Endothelial cell of umbilical vein (primary cell): ENCODE results near the gene NFIA.

Experiments used
- EZH2 ChIP-seq: IDR thresholded peaks from 2 replicates; pipeline ENCODE4 v1.6.1; 2012; ENCODE audit warnings: borderline replicate concordance, low read depth, mild to moderate bottlenecking, moderate library complexity, low read length, inconsistent platforms; ENCODE audit not compliant: severe bottlenecking
- FOS ChIP-seq: IDR thresholded peaks from 2 replicates; pipeline ENCODE4 v1.6.1; 2011; ENCODE audit warnings: mild to moderate bottlenecking, low read length, moderate library complexity, borderline replicate concordance; ENCODE audit not compliant: insufficient read depth
- GATA2 ChIP-seq: IDR thresholded peaks from 2 replicates; pipeline ENCODE4 v1.7.0; 2011; ENCODE audit warnings: low read depth, mild to moderate bottlenecking, moderate library complexity, mixed read lengths, low read length; ENCODE audit not compliant: insufficient read length, insufficient read depth
- MAX ChIP-seq: IDR thresholded peaks from 2 replicates; pipeline ENCODE4 v1.6.1; 2011; ENCODE audit not compliant: insufficient read depth, insufficient read length
- MYC ChIP-seq: IDR thresholded peaks from one replicate; pipeline ENCODE4 v1.6.1; 2011; ENCODE audit warnings: mild to moderate bottlenecking, low read depth, low read length
- POLR2A ChIP-seq: IDR thresholded peaks from 2 replicates; pipeline ENCODE4 v1.6.1; 2012; ENCODE audit warnings: low read depth, mild to moderate bottlenecking, control low read depth, low read length
- POLR2AphosphoS5 ChIP-seq: IDR thresholded peaks from 2 replicates; pipeline ENCODE4 v1.6.1; 2012; ENCODE audit warnings: low read depth, mild to moderate bottlenecking, control low read depth, low read length, moderate library complexity; ENCODE audit not compliant: insufficient read depth
- TF ChIP-seq, protein P1 (sequence below), 2 donors: IDR thresholded peaks; 1 replicate in 1 of 2; 2 replicates in 1 of 2; pipeline ENCODE4 v1.5.1; 2011; ENCODE audit warnings: low read length in 2 of 2, mild to moderate bottlenecking in 2 of 2, moderate library complexity in 2 of 2, control low read depth in 1 of 2, inconsistent platforms in 1 of 2, low read depth in 1 of 2; ENCODE audit not compliant: insufficient read depth in 1 of 2; ENCODE audit errors: extremely low read depth in 1 of 2

DNA sequence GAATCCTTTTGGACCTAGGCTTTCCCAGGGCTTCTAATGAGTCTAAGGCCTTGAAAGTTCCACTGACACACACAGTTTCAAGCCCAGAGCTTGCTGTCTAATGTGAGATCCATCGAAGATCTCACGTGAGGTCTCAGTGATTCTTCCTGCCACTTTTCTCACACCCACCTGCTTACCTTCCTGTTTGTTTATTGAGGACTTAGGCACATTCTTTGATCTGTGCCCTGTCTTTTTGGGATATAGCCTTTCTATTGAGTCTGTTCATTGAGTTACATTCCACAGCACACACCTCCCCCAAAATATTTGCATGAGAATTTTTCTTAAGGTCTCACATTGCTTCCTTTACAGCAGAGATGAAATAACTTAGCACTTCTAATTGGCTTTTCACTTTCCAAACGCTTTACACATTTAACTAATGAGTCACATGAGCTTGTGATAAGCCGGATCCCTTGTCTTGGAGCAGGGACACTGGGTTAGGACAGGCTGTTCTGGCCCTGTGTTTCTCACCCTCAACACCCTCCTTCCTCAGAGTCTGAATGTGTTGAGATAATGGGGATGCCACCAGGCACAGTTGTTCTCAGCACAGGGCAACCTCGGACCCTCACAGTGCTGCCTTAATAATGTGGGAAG lies 354.2 kb downstream of the NFIA start:
- TF ChIP-seq, protein P1, sequence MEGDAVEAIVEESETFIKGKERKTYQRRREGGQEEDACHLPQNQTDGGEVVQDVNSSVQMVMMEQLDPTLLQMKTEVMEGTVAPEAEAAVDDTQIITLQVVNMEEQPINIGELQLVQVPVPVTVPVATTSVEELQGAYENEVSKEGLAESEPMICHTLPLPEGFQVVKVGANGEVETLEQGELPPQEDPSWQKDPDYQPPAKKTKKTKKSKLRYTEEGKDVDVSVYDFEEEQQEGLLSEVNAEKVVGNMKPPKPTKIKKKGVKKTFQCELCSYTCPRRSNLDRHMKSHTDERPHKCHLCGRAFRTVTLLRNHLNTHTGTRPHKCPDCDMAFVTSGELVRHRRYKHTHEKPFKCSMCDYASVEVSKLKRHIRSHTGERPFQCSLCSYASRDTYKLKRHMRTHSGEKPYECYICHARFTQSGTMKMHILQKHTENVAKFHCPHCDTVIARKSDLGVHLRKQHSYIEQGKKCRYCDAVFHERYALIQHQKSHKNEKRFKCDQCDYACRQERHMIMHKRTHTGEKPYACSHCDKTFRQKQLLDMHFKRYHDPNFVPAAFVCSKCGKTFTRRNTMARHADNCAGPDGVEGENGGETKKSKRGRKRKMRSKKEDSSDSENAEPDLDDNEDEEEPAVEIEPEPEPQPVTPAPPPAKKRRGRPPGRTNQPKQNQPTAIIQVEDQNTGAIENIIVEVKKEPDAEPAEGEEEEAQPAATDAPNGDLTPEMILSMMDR (IDR thresholded peaks at IDR 0.05; ENCODE audit: extremely low read depth in 1 of 2, insufficient read depth in 1 of 2, low read depth in 1 of 2, low read length in 2 of 2) = no peak
- TF ChIP-seq MYC = no peak
- TF ChIP-seq EZH2 = no peak
- no peak for TF ChIP-seq POLR2A
- peak; percentile 65 for TF ChIP-seq FOS
- no peak for TF ChIP-seq MAX
- peak; percentile 51 for TF ChIP-seq POLR2AphosphoS5
- peak; percentile 70 for TF ChIP-seq GATA2
